PC-3 (cell line): ENCODE data around the gene AMER2.
A peak's percentile ranks its signal among the peaks of the same experiment; 100 is the strongest.

Experiments
- CTCF ChIP-seq: fragments of 300-600 bp; sonication (generic); conservative IDR thresholded peaks from 2 replicates; pipeline ENCODE4 v1.5.1; 2017; ENCODE audit warnings: antibody characterized with exemption, low read depth, mild to moderate bottlenecking, low read length
- EZH2 ChIP-seq: fragments of 300-600 bp; sonication (generic); IDR thresholded peaks from one replicate; pipeline ENCODE4 v1.6.1; 2017; ENCODE audit warnings: antibody characterized with exemption, mild to moderate bottlenecking, low read length; ENCODE audit not compliant: unreplicated experiment
- EZH2phosphoT487 ChIP-seq: fragments of 300-600 bp; sonication (generic); IDR thresholded peaks from 2 replicates; pipeline ENCODE4 v1.6.1; 2018; ENCODE audit warnings: mild to moderate bottlenecking, antibody characterized with exemption, low read length, borderline replicate concordance

- TF ChIP-seq CTCF (no peak), EZH2 (no peak), EZH2phosphoT487 (peak; percentile 58; the same call in 1 of the 2 replicates)
Measured at GRCh38 chr13:25171170-25171516, 945 bp downstream of the AMER2 start.
